HG03378 (cell line): Measurements from ENCODE around the gene GJC2.
"Not testable (repeated sequence)": the region's sequence is repeated elsewhere in the genome, so short reads cannot be mapped to it uniquely, and the experiment has no call there.

Source experiments
- ATAC-seq: cut with Tn5 transposase; IDR thresholded peaks from one replicate; pipeline ENCODE4 v1.9.1; 2021; ENCODE audit warnings: mild to moderate bottlenecking, moderate library complexity; ENCODE audit not compliant: unreplicated experiment

GJC2 gene

GRCh38 chr1:228170666-228171065 is 20.9 kb downstream of the GJC2 start:
- no peak for ATAC-seq

- no peak for ATAC-seq
These were observed 21.6 kb downstream of the GJC2 start for GRCh38 chr1:228171221-228171891.

DNA sequence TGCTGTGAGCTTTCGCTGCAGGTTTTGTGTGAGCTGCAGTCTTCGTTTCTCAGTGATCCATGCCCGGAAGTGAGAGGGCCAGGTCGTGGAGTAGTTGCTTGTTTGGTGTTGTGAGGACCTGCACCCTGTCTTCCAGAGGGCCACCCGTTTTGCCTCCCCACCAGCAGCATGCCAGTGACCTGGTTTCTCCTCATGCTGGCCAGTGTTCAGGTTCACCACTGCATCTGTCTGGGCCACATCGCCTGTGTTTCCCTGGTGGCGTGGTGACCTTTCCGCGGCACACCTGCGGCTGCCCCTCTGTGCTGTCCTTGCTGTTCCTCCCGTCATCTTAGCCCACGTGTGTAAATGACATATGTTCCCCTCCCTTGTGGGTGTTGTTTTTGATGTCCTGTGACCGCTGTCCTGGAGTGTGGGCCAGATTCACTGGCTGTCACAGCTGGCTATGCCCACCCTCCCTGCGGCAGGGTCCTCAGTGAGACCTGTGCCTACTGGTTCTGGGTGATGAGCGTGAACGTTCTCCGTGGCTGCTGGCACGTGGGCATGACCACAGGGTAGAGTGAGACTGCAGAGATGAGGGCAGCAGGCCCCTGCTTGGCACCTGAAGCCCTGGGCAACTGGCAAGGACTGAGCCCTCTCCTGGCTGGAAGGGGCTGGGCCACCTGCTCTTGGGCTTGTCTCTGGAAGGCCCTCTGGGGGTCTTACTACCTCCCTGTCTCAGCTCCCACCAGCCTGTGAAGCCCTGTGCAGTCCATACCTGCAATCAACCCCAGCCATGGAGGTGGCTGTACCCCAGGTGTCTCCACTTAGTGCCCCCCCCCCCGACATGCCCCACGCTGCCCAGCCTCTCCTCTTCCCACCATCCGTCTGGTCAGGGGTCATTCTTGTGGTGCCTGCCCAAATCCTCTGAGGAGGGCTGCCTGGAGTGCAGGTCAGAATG is 23.1 kb downstream of the GJC2 start:
- ATAC-seq, result no peak

DNA sequence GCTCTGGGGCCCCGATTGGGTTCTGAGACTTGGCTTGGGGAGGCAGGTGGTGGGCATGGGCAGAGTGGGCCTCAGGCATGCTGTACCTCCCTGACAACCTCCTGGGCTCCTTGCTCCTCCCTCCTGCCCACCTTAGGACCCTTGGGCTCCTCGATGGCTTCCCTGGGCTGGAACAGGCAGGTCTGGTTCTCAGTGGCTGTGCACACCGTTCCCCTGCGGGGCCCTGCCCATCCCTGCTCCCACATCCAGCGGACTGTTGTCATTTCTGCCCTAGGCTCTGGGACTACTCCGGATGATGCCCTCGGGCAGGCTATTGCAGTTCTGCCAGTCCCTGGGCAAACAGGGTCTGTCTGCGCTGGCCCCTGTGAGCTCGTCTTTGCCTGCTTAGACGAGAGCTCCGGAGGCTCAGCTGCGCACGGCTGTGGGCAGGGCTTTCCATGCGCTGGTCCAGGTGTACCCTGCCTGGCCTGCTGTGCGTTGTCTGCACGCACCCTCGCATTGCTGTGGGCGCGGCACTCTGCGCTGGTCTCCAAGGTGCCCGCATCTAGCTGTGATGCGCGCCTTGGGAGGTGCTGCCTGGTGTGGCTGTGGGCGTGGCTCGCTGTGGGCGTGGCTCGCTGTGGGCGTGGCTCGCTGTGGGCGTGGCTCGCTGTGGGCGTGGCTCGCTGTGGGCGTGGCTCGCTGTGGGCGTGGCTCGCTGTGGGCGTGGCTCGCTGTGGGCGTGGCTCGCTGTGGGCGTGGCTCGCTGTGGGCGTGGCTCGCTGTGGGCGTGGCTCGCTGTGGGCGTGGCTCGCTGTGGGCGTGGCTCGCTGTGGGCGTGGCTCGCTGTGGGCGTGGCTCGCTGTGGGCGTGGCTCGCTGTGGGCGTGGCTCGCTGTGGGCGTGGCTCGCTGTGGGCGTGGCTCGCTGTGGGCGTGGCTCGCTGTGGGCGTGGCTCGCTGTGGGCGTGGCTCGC is 24.1 kb downstream of the GJC2 start:
- not testable (repeated sequence) for ATAC-seq

DNA sequence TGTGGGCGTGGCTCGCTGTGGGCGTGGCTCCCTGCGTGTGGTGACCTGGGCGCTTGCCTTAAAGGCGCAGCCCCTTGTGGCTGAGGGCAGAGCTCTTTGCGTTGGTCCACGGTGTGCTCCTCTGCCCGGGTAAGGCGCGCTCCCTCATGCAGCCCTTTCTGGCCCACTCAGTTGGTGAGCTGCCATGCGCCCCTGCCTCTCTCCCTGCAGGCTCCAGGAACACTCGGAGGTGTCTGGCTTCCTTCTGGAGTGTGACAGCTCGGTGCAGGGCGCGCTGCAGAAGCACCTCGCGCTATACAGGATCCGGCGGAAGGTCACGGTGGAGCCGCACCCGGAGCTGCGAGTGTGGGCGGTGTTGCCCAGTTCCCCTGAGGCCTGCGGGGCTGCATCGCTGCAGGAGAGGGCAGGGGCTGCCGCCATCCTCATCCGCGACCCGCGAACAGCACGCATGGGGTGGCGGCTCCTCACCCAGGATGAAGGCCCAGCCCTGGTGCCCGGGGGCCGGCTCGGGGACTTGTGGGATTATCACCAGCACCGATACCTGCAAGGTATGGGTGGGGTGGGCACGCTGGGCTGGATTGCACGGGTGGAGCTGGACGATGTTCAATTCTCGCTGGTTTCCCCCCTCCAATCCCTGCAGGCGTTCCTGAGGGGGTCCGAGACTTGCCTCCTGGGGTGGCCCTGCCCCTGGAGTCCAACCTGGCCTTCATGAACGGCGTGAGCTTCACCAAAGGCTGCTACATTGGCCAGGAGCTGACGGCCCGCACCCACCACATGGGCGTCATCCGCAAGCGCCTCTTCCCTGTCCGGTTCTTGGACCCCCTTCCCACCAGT is 25.0 kb downstream of the GJC2 start:
- ATAC-seq, result no peak

- no peak for ATAC-seq
These were observed 25.7 kb downstream of the GJC2 start for GRCh38 chr1:228175316-228176023.

- no peak for ATAC-seq
These were observed 26.3 kb downstream of the GJC2 start for GRCh38 chr1:228176024-228176395.

GRCh38 chr1:228176461-228177182 is 26.9 kb downstream of the GJC2 start:
- ATAC-seq, result no peak

- no peak for ATAC-seq
These were observed 27.4 kb downstream of the GJC2 start for GRCh38 chr1:228177183-228177475.

GRCh38 chr1:228177721-228178710 is 28.3 kb downstream of the GJC2 start:
- ATAC-seq, result no peak

DNA sequence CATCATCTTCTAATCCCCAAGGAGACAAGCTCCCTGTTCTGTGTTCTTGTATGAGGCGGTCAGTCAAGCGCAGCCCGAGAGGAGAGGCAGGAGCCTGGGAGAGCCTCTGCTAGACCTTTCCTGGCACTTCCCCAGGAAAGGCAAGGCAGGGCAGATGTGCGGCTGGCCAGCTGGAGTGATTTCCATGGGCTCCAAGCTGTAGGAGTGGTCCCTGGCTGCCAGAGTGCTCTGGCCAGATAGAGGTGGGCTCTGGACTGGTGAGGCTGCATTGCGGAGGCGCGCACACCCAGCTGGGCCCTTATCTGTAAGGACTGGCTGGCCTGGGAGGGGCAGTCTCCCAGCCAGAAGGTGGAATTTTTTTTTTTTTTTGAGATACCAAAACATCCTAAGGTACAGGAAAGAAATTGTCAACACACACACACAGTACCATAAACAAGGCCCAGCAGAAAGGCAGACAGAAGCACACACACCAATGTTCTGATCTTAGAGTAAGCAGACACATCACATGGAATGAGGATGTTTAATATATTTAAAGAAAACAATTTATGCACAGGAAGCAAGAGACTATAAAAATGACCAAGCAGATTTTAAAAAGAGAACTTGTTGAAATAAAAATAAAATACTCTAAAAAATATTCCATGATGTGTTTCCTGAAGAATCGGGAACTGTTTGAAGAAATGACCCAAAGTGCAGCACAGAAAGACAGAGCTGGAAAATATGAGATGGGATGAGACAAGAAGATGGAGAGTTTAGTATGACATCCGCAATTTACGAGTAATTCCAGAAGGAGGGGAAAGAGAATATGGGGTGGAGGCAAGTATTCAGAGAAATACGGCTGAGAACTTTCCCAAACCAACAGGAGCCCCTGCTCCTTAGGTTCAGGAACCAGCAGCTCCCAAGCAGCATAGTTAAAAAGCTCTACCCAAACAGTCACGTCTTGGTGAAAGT is 29.3 kb downstream of the GJC2 start:
- ATAC-seq, result no peak

GRCh38 chr1:228180271-228180958 is 30.7 kb downstream of the GJC2 start:
- ATAC-seq, result no peak

DNA sequence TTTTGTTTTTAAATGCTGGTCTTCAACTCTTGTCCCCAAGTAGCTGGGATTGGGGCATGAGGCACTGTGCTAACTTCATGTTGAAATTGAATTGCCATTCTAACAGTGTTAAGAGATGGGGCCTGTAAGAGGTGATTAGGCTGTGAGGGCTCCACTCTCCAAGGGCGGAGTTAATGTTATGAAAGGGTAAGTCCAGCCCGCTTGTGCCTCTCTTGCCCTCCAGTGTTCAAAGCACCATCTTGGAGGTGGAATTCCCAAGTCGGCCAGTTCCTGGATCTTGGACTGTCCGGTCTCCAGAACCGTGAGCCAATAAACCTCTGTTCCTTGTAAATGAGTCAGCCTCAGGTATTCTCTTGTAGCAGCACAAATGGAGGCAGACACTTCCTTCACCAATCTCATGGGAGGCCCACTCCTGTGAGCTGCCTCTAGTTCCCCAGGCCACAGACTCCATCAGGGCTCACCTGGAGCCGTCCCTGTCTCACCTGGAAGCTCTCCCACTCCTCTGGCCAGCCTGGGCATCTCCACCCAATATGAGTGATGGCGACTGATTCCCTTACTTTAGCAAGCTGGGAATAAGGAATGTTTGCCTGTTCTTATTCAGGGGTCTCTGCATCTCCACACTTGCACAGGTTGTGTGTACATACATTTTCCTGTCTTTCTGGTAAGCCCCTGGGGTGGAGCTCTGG is 31.4 kb downstream of the GJC2 start:
- no peak for ATAC-seq

DNA sequence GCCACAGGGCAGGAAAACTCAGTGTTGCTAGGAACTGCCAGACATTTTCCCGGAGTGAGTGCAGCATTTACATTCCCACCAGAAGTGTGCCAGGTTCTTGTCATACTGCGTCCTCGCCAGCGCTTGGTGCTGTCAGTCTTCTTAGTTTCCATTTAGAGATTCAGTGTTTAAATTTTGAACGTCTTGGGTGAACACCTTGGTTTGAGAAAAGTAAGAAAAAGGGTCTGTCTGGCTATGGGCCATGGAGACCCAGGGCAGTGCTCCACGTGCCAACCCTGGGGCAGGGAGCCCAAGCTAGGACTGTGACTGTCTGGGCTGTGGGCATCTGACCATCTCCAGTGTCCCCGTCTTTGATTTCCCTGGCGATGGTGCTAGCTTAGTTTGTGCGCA is 31.9 kb downstream of the GJC2 start:
- no peak for ATAC-seq

DNA sequence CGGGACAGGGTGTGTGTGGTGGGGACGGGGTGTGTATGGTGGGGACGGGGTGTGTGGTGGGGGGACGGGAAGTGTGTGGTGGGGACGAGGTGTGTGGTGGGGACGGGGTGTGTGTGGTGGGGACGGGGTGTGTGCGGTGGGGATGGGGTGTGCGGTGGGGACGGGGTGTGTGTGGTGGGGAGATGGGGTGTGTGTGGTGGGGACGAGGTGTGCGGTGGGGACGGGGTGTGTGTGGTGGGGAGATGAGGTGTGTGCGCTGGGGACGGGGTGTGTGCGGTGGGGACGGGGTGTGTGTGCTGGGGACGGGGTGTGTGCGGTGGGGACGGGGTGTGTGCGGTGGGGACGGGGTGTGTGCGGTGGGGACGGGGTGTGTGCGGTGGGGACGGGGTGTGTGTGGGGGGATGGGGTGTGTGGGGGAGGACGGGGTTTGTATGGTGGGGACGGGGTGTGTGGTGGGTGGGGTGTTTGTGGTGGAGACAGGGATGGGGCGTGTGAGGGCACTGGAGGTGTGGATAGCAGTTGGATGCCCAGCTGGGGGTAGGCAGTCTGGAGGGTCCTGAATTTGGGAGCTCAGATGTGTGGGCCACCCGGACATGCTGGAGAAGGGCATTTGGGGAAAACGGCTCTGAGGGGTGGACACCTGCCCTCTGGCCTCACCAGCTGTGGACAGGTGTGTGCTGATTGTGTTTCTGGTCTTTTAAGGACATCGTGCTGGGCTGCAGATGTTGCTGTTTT is 32.7 kb downstream of the GJC2 start:
- ATAC-seq, result no peak
